A549 (cell line): Measurements from ENCODE around the gene DZANK1.

Experiments used
- JUN ChIP-seq, 2 experiments: fragments of >200 bp; sonication (Bioruptor Twin); formaldehyde crosslinking; IDR thresholded peaks; 2 replicates in 1 of 2; 3 replicates in 1 of 2; pipeline ENCODE4 v1.6.1; 2016 to 2017
- MAZ ChIP-seq: fragments of 150-350 bp; IDR thresholded peaks from 2 replicates; pipeline ENCODE4 v1.6.1; 2014; ENCODE audit warnings: antibody characterized with exemption, low read depth, low read length, borderline replicate concordance
- POLR2AphosphoS2 ChIP-seq: conservative IDR thresholded peaks from 2 replicates; pipeline ENCODE4 v1.6.1; 2012; ENCODE audit warnings: low read length, improper control_type of control experiment, inconsistent platforms
- TF ChIP-seq, protein P1 (sequence below): IDR thresholded peaks from 2 replicates; pipeline ENCODE4 v1.6.1; 2012
- TF ChIP-seq, protein P2 (sequence below): fragments of >200 bp; sonication (Bioruptor Twin); formaldehyde crosslinking; IDR thresholded peaks from 3 replicates; pipeline ENCODE4 v1.5.1; 2016
- TF ChIP-seq, protein P3 (sequence below): fragments of >200 bp; sonication (Bioruptor Twin); formaldehyde crosslinking; IDR thresholded peaks from 2 replicates; pipeline ENCODE4 v1.6.1; 2016
- TF ChIP-seq, protein P4 (sequence below): IDR thresholded peaks from 2 replicates; pipeline ENCODE4 v1.6.1; 2012

DNA sequence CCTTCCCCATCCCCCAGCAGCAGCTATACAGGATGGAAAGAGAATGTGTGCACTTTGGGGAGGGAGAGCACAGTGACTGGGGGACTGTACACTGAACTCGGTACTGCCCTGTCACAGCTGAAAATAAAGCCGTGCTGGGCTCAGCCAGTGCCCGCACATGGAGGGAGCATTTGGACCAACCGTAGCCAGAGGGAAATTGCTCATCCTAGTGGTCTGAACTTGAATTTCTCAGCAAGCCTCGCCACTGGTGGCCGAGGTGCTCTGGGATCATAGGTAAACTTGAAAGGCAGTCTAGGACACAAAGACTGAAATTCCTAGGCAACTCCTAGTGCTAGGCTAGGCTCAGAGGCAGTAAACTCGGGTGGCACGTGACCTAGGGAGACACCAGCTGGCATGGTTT lies 61.0 kb downstream of the DZANK1 start:
- TF ChIP-seq, protein P1, sequence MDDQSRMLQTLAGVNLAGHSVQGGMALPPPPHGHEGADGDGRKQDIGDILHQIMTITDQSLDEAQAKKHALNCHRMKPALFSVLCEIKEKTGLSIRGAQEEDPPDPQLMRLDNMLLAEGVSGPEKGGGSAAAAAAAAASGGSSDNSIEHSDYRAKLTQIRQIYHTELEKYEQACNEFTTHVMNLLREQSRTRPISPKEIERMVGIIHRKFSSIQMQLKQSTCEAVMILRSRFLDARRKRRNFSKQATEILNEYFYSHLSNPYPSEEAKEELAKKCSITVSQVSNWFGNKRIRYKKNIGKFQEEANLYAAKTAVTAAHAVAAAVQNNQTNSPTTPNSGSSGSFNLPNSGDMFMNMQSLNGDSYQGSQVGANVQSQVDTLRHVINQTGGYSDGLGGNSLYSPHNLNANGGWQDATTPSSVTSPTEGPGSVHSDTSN, result no peak
- TF ChIP-seq, protein P2, sequence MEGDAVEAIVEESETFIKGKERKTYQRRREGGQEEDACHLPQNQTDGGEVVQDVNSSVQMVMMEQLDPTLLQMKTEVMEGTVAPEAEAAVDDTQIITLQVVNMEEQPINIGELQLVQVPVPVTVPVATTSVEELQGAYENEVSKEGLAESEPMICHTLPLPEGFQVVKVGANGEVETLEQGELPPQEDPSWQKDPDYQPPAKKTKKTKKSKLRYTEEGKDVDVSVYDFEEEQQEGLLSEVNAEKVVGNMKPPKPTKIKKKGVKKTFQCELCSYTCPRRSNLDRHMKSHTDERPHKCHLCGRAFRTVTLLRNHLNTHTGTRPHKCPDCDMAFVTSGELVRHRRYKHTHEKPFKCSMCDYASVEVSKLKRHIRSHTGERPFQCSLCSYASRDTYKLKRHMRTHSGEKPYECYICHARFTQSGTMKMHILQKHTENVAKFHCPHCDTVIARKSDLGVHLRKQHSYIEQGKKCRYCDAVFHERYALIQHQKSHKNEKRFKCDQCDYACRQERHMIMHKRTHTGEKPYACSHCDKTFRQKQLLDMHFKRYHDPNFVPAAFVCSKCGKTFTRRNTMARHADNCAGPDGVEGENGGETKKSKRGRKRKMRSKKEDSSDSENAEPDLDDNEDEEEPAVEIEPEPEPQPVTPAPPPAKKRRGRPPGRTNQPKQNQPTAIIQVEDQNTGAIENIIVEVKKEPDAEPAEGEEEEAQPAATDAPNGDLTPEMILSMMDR, result no peak
- TF ChIP-seq POLR2AphosphoS2, result no peak
- TF ChIP-seq, protein P3, sequence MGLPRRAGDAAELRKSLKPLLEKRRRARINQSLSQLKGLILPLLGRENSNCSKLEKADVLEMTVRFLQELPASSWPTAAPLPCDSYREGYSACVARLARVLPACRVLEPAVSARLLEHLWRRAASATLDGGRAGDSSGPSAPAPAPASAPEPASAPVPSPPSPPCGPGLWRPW, result no peak
- TF ChIP-seq, protein P4, sequence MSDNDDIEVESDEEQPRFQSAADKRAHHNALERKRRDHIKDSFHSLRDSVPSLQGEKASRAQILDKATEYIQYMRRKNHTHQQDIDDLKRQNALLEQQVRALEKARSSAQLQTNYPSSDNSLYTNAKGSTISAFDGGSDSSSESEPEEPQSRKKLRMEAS, result no peak
- no peak for TF ChIP-seq JUN (IDR thresholded peaks at IDR 0.05)
- no peak for TF ChIP-seq MAZ
